ENCODE data around the gene SMARCA2. TPM values are rescaled to one million over a fixed set of nuclear protein-coding genes. Genes with fewer than 3 reads are reported as not detected.

SMARCA2 gene
- total RNA-seq = 100 to 1,000 TPM in 1 of 2 donors, 10 to 100 TPM in 1; 63.8 to 109 TPM

DNA sequence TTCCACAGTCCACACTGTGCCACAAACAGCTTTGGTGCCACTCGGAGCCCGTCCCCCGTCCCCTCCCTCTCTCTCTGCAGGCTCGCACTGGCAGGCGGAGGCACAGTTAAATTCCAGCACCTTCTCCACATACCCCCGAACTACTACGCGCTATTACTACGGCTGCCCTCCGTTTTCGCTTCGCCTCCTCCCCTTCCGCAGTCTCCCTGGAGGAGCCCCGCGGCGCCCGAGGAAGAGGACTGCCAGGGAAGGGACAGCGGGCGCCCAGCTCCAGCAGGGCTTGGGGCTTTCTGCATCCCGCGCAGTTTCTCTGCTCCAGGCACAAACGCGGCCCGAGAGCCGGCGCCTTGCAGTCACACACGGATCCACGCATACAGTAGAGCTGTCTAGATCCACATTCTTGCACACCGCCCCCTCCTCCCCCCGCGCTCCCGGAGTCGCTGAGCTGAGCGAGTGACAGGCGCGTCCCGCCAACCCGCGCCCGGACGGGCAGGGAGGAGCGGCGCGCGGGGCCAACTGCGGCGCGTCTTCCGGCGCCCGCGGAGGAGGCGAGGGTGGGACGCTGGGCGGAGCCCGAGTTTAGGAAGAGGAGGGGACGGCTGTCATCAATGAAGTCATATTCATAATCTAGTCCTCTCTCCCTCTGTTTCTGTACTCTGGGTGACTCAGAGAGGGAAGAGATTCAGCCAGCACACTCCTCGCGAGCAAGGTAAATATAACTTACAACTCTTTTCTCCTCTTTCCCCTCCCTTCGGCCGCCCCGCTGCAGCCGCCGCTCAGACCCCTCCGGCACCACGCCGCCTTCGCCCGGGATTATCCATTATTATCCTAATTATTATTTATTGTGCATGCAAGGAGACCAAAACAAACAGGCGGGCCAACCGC lies at the start of gene SMARCA2:
SMARCA2 (plus strand) TSS at position 652 of the 885 bp plus-strand sequence. CDS start 13,676 bp downstream, outside the sequence.
- peak; percentile 97 for DNase-seq (ENCODE audit: low spot score)
- TF ChIP-seq, protein P1, sequence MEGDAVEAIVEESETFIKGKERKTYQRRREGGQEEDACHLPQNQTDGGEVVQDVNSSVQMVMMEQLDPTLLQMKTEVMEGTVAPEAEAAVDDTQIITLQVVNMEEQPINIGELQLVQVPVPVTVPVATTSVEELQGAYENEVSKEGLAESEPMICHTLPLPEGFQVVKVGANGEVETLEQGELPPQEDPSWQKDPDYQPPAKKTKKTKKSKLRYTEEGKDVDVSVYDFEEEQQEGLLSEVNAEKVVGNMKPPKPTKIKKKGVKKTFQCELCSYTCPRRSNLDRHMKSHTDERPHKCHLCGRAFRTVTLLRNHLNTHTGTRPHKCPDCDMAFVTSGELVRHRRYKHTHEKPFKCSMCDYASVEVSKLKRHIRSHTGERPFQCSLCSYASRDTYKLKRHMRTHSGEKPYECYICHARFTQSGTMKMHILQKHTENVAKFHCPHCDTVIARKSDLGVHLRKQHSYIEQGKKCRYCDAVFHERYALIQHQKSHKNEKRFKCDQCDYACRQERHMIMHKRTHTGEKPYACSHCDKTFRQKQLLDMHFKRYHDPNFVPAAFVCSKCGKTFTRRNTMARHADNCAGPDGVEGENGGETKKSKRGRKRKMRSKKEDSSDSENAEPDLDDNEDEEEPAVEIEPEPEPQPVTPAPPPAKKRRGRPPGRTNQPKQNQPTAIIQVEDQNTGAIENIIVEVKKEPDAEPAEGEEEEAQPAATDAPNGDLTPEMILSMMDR (IDR thresholded peaks at IDR 0.05) = no peak
- H3K4me3 ChIP-seq = peak within 1 kb of the TSS; percentile 80 to 83
- H3K4me1 ChIP-seq = peaks cover 0 to 29% of the 10 kb centered on the region in 2 donors
- no peaks in the 10 kb centered on the region for H3K27me3 ChIP-seq
- no peaks in the 10 kb centered on the region for H3K9me3 ChIP-seq
- H3K36me3 ChIP-seq = no peaks in the 10 kb centered on the region
- H3K27ac ChIP-seq = peak within 1 kb of the TSS; percentile 95 to 99

- Histone ChIP-seq H3K4me1 (peaks cover 0 to 3% of the 10 kb centered on the region in 2 donors), H3K36me3 (no peaks in the 10 kb centered on the region), H3K9me3 (no peaks in the 10 kb centered on the region), H3K27ac (no peak overlapping the region), H3K27me3 (no peaks in the 10 kb centered on the region), H3K4me3 (no peak overlapping the region)
- TF ChIP-seq, protein P1 (IDR thresholded peaks at IDR 0.05) = no peak
- no peak for DNase-seq (ENCODE audit: low spot score)
These were observed 48.3 kb upstream of the SMARCA2 start for GRCh38 chr9:1966725-1967366.

- Histone ChIP-seq H3K36me3 (no peaks in the 10 kb centered on the region), H3K27me3 (no peaks in the 10 kb centered on the region), H3K27ac (no peak overlapping the region), H3K4me3 (no peak overlapping the region), H3K4me1 (no peaks in the 10 kb centered on the region), H3K9me3 (no peaks in the 10 kb centered on the region)
- no peak for DNase-seq (ENCODE audit: low spot score)
- TF ChIP-seq, protein P1 (IDR thresholded peaks at IDR 0.05) = no peak
These were observed 46.0 kb upstream of the SMARCA2 start for GRCh38 chr9:1969160-1969559.

DNA sequence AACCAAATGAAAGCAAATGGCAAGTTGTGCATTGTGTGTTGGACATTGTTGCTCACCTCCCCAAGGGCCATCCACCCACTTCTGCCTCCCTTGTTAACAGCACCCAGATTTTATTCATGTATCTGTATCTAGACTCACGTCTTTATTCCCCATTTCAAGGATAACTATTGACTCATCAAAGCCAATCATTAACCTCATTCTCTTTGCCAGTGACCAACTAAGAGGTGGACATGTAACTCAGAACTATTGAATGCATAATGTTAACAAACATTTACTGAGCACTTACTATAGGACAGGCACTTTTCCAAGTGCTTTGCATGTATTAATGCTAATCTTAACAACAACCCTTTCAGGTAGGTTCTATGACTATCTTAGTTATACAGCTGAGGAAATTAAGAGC lies 45.2 kb upstream of the SMARCA2 start:
- TF ChIP-seq, protein P1 (IDR thresholded peaks at IDR 0.05) = no peak
- DNase-seq (ENCODE audit: low spot score) = no peak
- Histone ChIP-seq H3K4me1 (no peaks in the 10 kb centered on the region), H3K4me3 (no peak overlapping the region), H3K36me3 (no peaks in the 10 kb centered on the region), H3K27me3 (no peaks in the 10 kb centered on the region), H3K27ac (no peak overlapping the region), H3K9me3 (no peaks in the 10 kb centered on the region)

DNA sequence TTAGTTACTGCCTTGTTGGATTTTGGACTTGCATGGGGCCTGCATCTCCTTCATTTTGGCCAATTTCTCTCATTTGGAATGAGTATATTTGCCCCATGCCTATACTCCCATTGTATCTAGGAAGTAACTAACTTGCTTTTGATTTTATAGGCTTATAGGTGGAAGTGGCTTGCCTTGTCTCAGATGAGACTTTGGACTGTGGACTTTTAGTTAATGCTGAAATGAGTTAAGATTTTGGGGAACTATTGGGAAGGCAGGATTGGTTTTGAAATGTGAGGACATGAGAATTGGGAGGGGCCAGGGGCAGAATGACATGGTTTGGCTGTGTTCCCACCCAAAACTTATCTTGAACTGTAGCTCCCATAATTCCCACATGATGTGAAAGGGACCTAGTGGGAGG lies 42.5 kb upstream of the SMARCA2 start:
- no peaks in the 10 kb centered on the region for H3K4me1 ChIP-seq
- TF ChIP-seq, protein P1 (IDR thresholded peaks at IDR 0.05) = no peak
- no peak overlapping the region for H3K27ac ChIP-seq
- H3K9me3 ChIP-seq = no peaks in the 10 kb centered on the region
- no peak for DNase-seq (ENCODE audit: low spot score)
- H3K4me3 ChIP-seq = no peak overlapping the region
- H3K36me3 ChIP-seq = no peaks in the 10 kb centered on the region
- no peaks in the 10 kb centered on the region for H3K27me3 ChIP-seq

Measured in right atrium auricular region (tissue), 2 donors.